Raji (cell line): ENCODE measurements around the gene TM4SF5.

Experiments
- POLR2A ChIP-seq: IDR thresholded peaks from 2 replicates; pipeline ENCODE4 v1.6.1; 2011; ENCODE audit warnings: low read depth, low read length, control low read depth; ENCODE audit not compliant: insufficient read depth

TM4SF5 gene

DNA sequence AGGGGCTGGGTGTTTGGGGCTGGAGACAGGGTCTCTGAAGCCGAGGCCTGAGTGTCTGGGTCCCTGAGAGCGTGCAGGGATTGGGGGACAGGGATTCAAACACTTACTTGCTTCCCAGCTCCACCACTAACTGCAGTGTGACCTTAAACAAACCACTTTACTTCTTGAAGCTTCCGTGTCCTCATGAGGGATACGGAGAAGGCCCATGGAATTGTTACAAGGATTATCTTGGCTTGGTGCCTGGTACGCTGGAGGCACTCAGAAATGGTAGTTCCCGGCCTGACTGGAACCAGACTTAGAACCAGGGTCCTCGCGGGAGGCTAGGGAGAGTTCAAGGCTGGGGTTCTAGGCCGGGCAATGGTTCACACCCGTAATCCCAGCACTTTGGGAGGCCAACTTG is 29.1 kb upstream of the TM4SF5 start:
- no peak for TF ChIP-seq POLR2A

DNA sequence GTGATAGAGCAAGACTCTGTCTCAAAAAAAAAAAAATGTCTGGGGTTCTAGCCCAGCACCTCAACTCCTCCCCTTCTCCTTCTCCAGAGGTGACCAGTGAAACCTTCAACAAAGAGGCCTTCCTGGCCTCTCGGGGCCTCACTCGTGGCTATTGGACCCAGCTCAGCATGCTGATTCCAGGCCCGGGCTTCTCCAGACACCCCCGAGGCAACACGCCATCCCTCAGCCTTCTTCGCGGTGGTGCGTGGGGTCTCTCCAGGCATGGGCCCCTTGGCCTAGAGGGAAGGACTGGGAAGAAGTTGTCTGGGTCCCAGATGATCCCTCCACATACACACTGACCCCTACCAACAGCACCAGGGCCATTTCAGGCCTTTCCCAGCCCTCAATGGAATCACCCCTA is 28.5 kb upstream of the TM4SF5 start:
- no peak for TF ChIP-seq POLR2A

DNA sequence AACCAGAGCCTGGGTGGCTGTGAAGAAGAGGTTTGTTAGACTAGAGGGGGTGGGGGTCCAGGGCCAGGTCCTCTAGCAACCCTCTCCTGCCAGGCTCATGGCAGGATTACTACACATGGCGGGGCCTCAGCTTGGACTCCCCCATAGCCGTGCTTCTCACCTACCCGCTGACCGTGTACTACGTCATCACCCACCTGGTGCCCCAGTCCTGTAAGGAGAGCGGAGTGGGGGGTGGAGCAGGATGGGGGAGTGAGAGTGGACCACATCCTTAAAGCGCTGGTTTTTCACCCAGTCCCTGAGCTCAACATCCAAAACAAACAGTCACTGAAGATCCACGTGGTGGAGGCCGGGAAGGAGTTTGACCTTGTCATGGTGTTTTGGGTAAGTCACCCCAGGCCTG is 27.8 kb upstream of the TM4SF5 start:
- no peak for TF ChIP-seq POLR2A

DNA sequence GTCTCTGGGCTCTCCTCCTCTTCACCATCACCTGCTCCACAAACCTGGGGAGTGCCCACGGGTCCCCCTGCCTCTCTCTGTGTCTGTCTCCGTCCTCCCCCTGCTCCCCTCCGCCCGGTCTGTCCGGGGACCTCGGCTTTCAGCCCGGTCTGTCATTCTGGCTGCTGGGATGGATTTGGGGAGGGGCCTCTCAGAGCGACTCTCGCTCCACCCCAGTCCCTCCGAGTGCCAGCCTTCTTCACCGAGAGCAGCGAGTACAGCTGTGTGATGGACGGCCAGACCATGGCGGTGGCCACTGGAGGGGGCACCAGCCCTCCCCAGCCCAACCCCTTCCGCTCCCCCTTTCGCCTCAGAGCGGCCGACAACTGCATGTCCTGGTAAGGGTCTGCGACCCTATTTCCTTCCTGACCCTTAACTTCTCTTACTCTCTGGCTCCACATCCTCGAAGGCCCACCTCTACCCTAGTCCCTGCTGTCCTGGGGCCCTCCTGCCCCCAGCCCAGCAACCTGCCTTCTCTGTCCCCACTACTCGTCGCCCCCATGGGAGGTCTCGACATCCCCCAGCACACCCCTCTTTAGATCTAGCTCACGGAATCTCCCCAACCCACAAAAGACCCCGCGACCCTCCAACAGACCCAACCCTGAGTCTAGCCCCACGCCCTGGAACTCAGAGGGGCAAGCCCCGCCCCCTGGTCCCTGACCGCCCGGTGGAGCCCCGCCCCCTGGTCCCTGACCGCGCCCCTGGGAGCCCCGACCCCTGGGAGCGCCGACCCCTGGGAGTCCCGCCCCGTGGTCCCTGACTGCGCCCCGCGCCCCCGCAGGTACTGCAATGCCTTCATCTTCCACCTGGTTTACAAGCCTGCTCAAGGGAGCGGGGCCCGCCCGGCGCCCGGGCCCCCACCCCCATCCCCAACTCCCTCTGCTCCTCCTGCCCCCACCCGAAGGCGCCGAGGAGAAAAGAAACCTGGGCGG is 26.4 kb upstream of the TM4SF5 start:
- no peak for TF ChIP-seq POLR2A

DNA sequence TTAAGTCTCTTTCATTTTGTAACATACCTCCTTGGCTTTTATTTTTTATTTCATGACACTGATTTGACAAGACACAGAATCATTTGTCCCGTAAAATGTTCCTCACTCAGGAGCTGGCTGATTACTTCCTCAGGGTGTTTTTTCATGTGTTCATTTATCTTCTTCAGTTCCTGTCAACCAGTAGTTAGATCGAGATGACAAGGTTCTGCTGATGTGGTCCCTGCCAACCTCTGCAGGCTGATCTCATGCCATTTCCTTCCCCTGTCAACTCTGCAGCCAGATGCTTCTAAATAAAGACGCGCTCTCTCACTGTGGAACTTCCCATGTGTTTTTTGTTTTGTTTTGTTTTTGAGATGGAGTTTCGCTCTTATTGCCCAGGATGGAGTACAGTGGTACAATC is 23.8 kb upstream of the TM4SF5 start:
- TF ChIP-seq POLR2A: no peak

DNA sequence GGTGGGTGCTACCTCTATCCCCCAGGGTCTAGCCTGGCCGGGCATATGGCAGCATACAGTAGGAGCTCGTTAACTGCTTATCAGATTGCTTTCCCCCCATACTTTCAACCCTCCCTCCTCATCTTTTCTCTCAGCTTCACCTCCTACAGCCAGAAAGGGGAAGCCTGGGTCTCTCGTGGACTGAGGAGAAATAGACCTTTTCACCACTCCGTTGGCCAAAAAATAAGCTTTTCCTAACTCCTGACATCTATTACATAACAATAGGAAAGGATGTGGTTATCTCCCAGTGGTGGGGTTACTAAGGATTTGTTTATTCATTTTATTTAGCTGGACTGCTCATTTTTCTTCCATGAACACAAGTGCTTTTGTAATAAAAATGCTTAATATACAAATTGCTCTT is 23.0 kb upstream of the TM4SF5 start:
- TF ChIP-seq POLR2A: no peak

DNA sequence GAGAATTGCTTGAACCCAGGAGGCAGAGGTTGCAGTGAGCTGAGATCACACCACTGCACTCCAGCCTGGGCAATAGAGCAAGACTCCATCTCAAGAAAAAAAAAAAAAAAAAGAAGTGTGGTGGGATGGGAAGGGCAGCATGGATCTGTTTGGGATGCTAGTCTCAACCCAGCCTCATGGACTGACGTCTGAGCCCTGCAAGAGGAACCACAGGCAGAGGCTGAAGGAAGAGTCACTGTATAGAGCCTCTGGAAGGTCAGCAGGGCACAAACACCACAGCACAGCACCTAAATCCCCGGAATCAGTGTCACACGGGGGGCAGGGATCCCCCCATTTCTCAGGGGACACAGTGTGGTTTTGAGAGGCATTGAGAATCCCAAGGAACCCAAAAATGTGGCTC is 21.1 kb upstream of the TM4SF5 start:
- no peak for TF ChIP-seq POLR2A

DNA sequence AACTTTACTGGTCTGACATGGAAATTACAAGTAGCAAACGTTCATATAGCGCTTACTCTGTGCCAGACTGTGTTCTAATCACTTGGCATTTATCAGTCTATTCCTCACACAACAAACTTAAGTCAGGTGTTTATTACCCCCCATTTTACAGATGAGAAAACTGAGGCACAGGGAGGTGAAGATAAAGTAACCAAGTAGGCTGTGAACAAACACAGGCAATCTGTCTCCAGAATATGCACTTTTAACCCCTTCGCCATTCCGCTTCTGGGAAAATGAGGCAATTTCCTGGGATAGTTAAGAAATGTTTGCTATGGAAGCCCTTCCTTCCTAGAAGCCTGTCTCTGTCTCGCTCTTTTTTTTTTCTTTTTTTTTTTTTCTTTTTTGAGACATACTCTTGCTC is 19.8 kb upstream of the TM4SF5 start:
- no peak for TF ChIP-seq POLR2A

DNA sequence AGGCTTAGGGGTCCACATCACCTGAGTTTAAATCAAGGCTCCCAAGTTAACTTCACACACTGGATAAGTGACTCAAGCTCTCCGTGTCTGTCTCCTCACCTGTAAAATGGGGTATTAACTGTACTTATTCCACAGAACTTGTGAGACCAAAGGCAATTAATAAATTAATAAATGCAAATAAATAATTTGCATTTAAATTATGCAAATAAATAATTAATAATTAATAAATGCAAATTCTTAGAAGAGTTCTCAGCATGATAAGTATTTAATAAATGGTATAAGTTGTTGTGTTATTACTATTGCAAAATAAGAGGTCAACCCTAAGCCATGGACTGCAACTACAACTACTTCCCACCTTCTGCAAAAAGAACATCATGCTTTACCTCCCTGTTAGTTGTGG is 18.3 kb upstream of the TM4SF5 start:
- TF ChIP-seq POLR2A: no peak

DNA sequence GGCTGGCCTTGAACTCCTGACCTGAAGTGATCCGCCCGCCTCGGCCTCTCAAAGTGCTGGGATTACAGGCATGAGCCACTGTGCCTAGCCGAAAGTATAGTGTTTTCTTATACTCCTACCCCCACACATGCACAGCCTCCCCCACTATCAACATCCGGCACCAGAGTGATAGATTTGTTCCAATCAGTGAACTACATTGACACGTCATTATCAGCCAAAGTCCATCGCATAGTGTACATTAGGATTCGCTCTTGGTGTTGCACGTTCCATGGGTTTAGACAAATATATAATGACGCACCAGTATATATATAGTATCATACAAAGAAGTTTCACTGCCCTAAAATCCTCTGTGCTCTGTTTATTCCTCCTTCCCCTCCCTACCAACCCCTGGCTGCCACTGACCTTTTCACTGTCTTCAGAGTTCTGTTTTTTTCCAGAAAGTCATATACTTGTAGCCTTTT is 11.9 kb upstream of the TM4SF5 start:
- TF ChIP-seq POLR2A: no peak

DNA sequence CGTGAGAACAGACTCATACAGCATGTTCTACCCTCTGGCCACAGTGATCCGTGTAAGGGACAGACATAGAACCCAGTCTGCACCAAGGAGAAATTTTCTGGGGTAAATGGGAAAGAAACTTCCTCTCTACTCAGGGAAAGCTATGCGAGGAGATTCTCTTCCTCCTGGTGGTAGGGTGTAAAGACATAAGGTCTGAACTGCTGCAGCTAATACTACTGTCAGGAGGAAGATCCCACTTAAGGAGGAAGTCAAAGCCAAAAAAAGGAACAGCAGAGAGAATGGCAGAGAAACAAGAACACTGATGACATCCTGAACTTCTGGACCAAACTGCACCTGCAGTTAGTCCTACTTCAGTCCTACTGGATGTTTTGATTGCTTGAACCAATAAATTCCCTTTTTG is 7.1 kb upstream of the TM4SF5 start:
- TF ChIP-seq POLR2A: no peak

DNA sequence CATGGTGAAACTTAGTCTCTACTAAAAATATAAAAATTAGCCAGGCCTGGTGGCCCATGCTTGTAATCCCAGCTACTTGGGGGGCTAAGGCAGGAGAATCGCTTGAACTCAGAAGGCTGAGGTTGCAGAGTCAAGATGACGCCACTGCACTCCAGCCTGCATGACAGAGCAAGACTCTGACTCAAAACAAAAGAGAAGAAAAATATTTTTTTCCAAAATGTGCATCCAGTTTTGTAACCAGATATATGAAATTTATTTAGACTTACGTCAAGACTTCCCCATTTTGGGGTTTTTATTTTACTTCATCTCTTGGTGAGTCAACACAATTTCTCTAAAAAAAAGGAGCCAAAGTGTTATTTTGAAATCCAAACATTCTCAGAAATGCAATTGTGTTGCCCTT is 5.5 kb upstream of the TM4SF5 start:
- TF ChIP-seq POLR2A: no peak

DNA sequence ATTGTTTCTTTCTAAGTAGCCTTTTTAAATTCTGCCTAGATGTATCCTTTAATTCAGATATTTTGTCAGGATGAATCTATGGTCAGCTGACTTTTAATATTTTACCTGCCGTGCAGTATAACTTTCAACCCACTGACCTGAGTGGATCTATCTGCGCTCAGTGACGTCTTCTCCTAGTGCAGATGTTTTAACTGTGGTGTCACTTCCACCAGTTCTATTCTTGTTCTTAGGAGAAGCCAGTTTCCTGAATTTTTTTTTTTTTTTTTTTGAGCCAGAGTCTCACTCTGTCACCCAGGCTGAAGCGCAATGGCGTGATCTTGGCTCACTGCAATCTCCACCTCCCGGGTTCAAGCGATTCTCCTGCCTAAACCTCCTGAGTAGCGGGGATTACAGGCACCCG is 5.0 kb upstream of the TM4SF5 start:
- no peak for TF ChIP-seq POLR2A

DNA sequence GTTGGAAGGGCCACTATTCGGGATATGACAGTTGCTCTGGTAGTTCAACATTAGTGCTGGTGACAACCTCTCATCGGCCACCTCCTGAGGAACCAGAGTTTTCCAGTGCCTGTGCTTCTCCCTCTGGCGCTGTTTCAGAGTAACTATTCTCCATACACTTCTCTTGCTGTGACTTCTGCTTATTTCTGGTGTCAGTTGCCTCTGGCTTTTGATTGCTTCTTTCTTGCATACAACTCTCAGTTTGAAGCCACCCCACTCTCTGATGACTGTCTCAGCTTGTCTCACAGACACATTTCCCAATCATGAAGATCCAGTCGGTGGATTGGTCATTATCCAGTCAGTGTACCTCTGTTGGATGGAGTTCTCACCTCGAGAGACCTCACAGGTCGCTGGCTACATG is 3.4 kb upstream of the TM4SF5 start:
- TF ChIP-seq POLR2A: no peak

DNA sequence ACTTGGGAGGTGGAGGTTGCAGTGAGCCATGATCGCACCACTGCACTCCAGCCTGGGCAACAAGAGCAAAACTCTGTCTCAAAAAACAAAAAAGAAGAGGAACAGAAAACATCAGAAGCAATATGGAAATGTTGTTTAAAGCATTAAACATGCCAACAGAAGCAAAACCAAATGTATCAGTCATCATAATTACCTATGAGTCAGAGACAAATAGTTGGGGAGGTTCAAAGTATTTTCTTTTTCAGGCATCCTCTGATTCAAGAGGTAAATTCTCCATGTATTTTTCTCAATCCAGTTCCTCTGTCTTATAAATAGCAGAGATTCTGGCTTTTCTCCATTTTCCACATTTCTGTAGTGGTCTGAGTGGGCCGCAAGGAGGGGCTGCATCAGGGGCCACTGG is 2.1 kb upstream of the TM4SF5 start:
- TF ChIP-seq POLR2A: no peak

DNA sequence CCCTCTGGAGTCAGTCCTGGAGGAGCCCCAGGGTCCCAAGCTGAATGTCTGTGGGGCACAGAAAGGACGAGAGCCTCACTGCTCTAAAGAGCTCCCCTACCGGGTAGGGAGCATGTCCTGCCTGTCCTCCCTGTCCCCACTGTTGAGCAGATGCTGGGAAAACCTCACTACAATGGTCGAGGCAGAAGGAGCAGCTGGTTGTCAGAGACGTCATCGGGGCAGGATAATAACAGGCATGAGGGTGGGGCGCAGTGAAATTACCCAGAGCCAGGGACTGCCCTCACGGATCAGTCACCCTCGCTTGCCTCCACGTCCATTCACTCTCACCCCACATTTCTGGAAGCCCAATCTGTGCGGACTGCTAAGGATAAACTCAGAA is 538 bp downstream of the TM4SF5 start:
- no peak for TF ChIP-seq POLR2A
